ENCODE measurements around the gene ST6GALNAC3.

Gene ST6GALNAC3

GRCh38 chr1:76430531-76430930 is 356.0 kb downstream of the ST6GALNAC3 start:
- no peak for DNase-seq (ENCODE audit: low spot score)

DNA sequence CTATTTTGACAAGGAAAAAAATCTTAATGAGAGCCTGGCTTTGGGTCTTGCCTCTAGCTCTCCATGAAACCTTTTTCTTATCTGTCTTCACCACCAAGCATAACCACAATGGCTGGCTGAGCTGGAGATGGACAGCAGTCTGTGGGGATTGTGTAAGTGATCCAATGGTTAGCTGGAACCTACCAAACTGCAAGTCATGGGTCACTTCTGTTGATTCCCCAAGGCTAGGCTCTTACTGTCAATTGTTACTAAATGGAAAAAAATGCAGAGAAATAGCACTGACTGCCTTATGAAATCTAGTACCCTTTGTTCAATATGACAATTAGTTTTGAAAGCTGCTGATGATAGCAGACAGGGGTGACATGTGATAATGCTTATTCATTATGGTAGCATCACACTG is 359.0 kb downstream of the ST6GALNAC3 start:
- no peak for DNase-seq (ENCODE audit: low spot score)

DNA sequence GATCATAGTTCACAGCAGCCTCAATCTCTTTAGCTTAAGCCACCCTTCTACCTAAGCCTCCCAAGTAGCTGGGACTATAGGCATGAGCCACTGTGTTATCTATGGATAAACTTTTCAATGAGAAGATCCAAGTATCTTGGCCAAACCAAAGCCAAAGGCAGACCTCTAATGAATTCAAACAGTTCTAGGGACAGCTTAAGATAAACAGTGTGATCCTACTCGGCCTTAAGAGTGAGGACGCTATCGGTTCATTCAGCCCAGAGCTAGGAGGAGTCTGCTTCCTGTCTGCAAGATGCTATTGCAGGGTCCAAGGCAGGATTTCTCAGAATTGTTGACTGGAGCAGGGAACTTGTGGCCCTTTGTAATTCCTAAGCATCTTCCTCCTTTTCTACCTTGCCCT is 368.7 kb downstream of the ST6GALNAC3 start:
- no peak for DNase-seq (ENCODE audit: low spot score)

DNA sequence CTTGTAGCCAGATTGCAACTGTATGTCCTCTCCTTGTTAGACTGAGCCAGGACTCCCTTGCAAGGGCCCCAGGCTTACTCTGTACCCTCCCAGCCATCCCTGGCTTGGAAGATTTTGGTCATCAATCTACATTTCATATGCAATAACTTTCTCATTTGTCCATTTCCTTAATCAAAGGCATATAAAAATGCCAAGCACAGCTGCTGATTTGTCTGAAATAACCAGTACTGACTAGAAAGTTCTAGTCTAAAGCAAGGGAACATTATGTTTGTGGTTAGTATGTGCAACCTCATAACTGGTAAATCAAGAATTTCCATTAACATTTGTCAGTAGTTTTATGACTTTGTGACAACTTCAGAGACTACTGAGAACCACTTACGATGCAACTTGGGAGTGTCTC is 370.2 kb downstream of the ST6GALNAC3 start:
- DNase-seq (ENCODE audit: low spot score): no peak

- no peak for DNase-seq (ENCODE audit: low spot score)
Observed at GRCh38 chr1:76450229-76450628, 375.7 kb downstream of the ST6GALNAC3 start.

GRCh38 chr1:76463278-76463677 is 388.7 kb downstream of the ST6GALNAC3 start:
- no peak for DNase-seq (ENCODE audit: low spot score)

GRCh38 chr1:76463849-76464248 is 389.3 kb downstream of the ST6GALNAC3 start:
- DNase-seq (ENCODE audit: low spot score): no peak

GRCh38 chr1:76465030-76465429 is 390.5 kb downstream of the ST6GALNAC3 start:
- no peak for DNase-seq (ENCODE audit: low spot score)

- no peak for DNase-seq (ENCODE audit: low spot score)
Observed at GRCh38 chr1:76470166-76470565, 395.6 kb downstream of the ST6GALNAC3 start.

DNA sequence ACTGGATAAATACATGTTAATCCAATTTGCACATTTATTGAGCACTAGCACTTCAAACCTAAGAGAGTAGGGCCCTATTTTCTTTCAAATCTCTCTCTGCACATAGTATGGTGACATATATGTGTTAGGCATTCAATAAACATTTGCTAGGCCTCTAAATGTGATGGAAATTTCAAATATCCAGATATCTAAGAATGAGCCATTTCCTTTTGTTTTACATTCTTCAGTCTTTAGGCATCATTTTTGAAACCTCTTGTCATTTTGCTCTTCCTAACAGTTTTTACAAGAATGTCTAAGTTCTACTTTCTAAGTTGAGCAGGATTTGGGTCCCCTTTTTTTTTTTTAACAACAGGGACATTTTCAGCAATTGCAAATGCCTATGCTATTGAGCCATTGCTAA is 397.0 kb downstream of the ST6GALNAC3 start:
- no peak for DNase-seq (ENCODE audit: low spot score)

- DNase-seq (ENCODE audit: low spot score): no peak
Observed at GRCh38 chr1:76473591-76473990, 399.0 kb downstream of the ST6GALNAC3 start.

DNA sequence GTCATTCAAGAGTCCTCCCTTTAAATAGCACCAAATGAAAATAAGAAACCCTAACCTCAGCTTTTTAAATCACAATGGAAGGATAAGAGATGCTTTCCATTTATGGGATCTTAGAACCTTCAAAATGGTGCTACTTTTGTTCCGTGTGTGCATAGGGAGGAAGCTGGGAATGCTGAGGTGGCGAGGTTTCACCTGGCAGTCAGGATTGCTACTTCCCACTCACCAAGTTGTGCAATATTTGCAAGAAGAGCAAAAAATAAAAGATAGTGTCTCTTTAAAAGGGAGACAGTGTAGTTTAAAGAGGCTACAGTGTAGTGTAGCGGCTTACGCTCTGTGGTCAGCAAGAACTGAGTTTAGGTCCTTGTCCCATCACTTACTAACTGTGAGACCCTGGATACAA is 400.4 kb downstream of the ST6GALNAC3 start:
- DNase-seq (ENCODE audit: low spot score): no peak

GRCh38 chr1:76477156-76477555 is 402.6 kb downstream of the ST6GALNAC3 start:
- no peak for DNase-seq (ENCODE audit: low spot score)

GRCh38 chr1:76480827-76481226 is 406.3 kb downstream of the ST6GALNAC3 start:
- no peak for DNase-seq (ENCODE audit: low spot score)

GRCh38 chr1:76481672-76482071 is 407.1 kb downstream of the ST6GALNAC3 start:
- DNase-seq (ENCODE audit: low spot score): no peak

- DNase-seq (ENCODE audit: low spot score): no peak
Observed at GRCh38 chr1:76482272-76482671, 407.7 kb downstream of the ST6GALNAC3 start.

GRCh38 chr1:76491737-76492136 is 417.2 kb downstream of the ST6GALNAC3 start:
- DNase-seq (ENCODE audit: low spot score): no peak

DNA sequence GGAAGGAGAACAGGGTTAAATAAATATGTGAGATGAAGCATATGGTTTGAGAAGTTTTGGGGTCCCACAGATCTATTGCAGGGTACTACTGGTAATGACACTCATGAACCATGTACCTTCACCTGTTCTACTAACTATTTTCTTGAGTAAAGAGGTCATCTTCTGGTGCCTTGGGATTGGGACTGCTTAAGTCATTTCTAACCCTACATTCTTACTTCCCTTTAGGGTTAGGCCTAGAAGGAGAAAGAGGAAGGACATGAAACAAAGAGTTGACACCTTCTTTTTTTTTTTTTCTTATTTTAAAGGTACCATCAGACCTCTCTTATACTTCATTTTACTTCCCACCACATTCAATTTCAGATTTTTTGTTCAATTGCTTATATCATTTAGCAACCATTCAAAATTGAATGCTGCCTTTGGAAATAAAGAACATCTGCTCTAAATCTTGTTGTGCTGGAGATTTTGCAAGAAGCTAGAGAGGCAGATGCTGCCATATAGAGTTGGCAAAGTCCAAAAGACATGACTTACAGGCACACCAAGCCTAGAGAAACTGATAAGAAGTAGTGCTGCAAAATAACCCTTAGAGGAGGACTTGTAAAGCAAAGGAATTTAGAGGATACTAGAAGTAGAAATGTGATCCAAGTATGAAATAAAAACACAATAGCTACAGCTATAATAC is 418.3 kb downstream of the ST6GALNAC3 start:
- DNase-seq (ENCODE audit: low spot score): no peak

DNA sequence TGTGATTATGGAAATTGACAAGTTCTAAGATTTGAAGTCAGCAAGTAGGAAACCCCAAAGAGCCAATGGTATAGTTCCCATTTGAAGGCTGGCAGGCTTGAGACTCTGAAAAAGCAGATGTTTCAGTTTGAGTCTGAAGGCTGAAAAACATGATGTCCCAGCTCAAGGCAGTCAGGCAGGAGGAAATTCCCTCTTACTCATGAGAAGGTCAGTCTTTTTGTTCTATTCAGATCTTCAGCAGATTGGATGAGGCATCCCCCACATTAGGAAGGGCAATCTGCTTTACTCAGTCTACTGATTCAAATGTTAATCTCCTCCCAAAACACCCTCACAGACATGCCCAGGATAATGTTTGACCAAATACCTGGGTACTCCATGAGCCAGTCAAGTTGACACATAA is 420.3 kb downstream of the ST6GALNAC3 start:
- DNase-seq (ENCODE audit: low spot score): no peak

GRCh38 chr1:76496871-76497270 is 422.3 kb downstream of the ST6GALNAC3 start:
- no peak for DNase-seq (ENCODE audit: low spot score)

DNA sequence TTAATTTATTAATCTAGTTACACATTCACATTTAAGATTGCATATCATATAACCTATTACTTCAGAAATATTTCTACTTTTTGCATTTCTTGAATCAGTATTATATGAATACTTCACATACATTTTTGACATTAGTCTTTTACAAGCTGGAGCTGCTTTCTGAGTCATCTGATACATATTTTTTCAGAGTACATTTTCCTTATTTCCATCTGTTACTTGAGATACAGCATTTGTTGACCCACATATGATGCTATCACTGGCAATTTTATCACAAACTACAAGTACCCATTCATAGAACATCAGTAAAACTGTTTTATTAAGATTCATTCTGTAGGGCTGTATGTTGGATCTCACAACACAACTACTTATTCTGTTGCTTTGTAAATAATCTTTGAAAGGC is 425.6 kb downstream of the ST6GALNAC3 start:
- no peak for DNase-seq (ENCODE audit: low spot score)

GRCh38 chr1:76501136-76501535 is 426.6 kb downstream of the ST6GALNAC3 start:
- no peak for DNase-seq (ENCODE audit: low spot score)

GRCh38 chr1:76501586-76502219 is 427.2 kb downstream of the ST6GALNAC3 start:
- no peak for DNase-seq (ENCODE audit: low spot score)

DNA sequence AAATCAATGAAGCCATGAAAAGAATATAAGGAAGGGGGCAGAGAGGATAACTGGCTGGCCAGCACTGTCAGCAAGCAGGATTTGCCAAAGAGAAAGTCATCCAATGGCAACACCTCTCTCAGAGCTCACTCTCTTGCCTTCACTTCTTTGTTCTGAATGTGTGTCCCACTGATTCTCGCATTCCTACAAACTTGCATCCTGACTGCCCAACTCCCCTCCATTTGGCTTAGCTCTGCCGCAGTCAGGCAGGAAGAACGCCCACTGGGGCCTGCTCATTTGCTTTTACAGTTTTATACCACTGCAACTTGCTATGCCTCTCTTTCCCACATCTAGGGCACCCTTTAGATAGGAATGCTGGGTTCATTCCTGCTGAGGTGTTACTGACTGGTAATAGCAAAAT is 428.6 kb downstream of the ST6GALNAC3 start:
- DNase-seq (ENCODE audit: low spot score): no peak
